ENCODE data around the gene PGM2L1. TPM values are rescaled to one million over a fixed set of nuclear protein-coding genes. Genes with fewer than 3 reads are reported as not detected.
A peak's percentile ranks its signal among the peaks of the same experiment; 100 is the strongest.

The PGM2L1 gene
- total and polyA plus RNA-seq, 5 donors from 2014 or later, result 5.9 to 16.8 (median 7.3) TPM

DNA sequence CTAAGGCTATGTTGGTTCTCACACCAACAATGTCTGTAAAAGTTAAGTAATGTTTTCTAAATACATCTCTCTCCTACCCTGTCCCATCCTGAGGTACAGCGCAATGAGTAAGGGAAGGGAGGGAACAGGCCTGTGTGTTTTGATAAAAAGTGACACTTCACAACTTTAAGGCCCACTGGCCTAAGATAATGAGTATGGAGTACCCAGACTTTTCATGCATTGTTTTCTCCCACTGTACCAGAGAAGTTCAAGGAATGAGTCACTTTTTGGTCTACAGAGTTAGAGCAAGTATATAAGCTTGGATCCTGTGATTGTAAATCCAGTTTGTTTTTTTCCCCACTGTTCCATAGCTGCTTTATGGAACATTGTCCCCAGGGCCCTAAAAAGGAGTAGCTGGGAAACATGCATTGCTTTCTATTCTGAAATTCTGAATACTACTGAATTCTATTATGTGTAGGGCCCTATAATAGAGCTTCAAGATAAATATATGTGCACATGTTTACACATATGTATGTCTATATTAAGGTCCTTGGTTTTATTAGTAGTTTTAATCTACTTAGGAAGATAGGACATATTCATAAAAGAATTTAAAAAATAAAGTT, 39.3 kb upstream of the PGM2L1 start:
- H3K27ac ChIP-seq (ENCODE audit: insufficient read depth, low read length, poor library complexity, severe bottlenecking), result no peak overlapping the region
- peaks cover 6% of the 10 kb centered on the region for H3K27me3 Mint-ChIP-seq

GRCh38 chr11:74434528-74434927, 36.3 kb upstream of the PGM2L1 start:
- Mint-ChIP-seq H3K27ac (no peak overlapping the region), H3K4me1 (no peaks in the 10 kb centered on the region), H3K9me3 (no peaks in the 10 kb centered on the region), H3K4me3 (no peak overlapping the region), H3K27me3 (peaks cover 6% of the 10 kb centered on the region), H3K36me3 (no peaks in the 10 kb centered on the region)
- H3K27me3 ChIP-seq (ENCODE audit: control insufficient read depth, insufficient read depth, low read length), result no peaks in the 10 kb centered on the region
- H3K4me1 ChIP-seq (ENCODE audit: control insufficient read depth, insufficient read depth, low read length, poor library complexity, severe bottlenecking), result no peaks in the 10 kb centered on the region
- DNase-seq (no peak), ATAC-seq (ENCODE audit: low read depth in 2 of 2) (no peak)
- no peaks in the 10 kb centered on the region for H3K9me3 ChIP-seq (ENCODE audit: control insufficient read depth in 2 of 2, low read length in 2 of 2)
- no peaks in the 10 kb centered on the region for H3K36me3 ChIP-seq (ENCODE audit: control insufficient read depth, insufficient read depth, low read length)
- H3K4me3 ChIP-seq (ENCODE audit: low read depth, low read length), result no peak overlapping the region
- no peak overlapping the region for H3K27ac ChIP-seq (ENCODE audit: insufficient read depth, low read length, poor library complexity, severe bottlenecking)

More for the DNA sequence above, 39.3 kb upstream of the PGM2L1 start:
- H3K4me1 ChIP-seq (ENCODE audit: control insufficient read depth, insufficient read depth, low read length, poor library complexity, severe bottlenecking), result no peaks in the 10 kb centered on the region
- H3K36me3 ChIP-seq (ENCODE audit: control insufficient read depth, insufficient read depth, low read length), result no peaks in the 10 kb centered on the region
- Mint-ChIP-seq H3K9me3 (no peaks in the 10 kb centered on the region), H3K4me1 (no peaks in the 10 kb centered on the region), H3K27ac (no peak overlapping the region), H3K36me3 (no peaks in the 10 kb centered on the region), H3K4me3 (no peak overlapping the region)
- H3K27me3 ChIP-seq (ENCODE audit: control insufficient read depth, insufficient read depth, low read length), result no peaks in the 10 kb centered on the region
- DNase-seq (no peak), ATAC-seq (ENCODE audit: low read depth in 2 of 2) (no peak)
- H3K9me3 ChIP-seq (ENCODE audit: control insufficient read depth in 2 of 2, low read length in 2 of 2), result peaks cover 1 to 15% of the 10 kb centered on the region in 2 experiments
- H3K4me3 ChIP-seq (ENCODE audit: low read depth, low read length), result no peak overlapping the region

- no peak overlapping the region for H3K4me3 Mint-ChIP-seq
- no peaks in the 10 kb centered on the region for H3K36me3 ChIP-seq (ENCODE audit: control insufficient read depth, insufficient read depth, low read length)
- peaks cover 0 to 3% (median 0%) of the 10 kb centered on the region in 4 donors for H3K4me1 Mint-ChIP-seq
- H3K9me3 ChIP-seq (ENCODE audit: control insufficient read depth in 2 of 2, low read length in 2 of 2), result peaks cover 0 to 2% of the 10 kb centered on the region in 2 experiments
- H3K4me3 ChIP-seq (ENCODE audit: low read depth, low read length), result no peak overlapping the region
- ATAC-seq (ENCODE audit: low read depth in 2 of 2) (no peak), DNase-seq (no peak)
- H3K36me3 Mint-ChIP-seq, result peaks cover 4% of the 10 kb centered on the region
- no peaks in the 10 kb centered on the region for H3K27me3 ChIP-seq (ENCODE audit: control insufficient read depth, insufficient read depth, low read length)
- no peaks in the 10 kb centered on the region for H3K27me3 Mint-ChIP-seq
- H3K27ac ChIP-seq (ENCODE audit: insufficient read depth, low read length, poor library complexity, severe bottlenecking), result no peak overlapping the region
- no peaks in the 10 kb centered on the region for H3K4me1 ChIP-seq (ENCODE audit: control insufficient read depth, insufficient read depth, low read length, poor library complexity, severe bottlenecking)
- no peak overlapping the region for H3K27ac Mint-ChIP-seq
- peaks cover 0 to 10% (median 2%) of the 10 kb centered on the region in 7 donors for H3K9me3 Mint-ChIP-seq
Observed at GRCh38 chr11:74429205-74429604, 31.0 kb upstream of the PGM2L1 start.

DNA sequence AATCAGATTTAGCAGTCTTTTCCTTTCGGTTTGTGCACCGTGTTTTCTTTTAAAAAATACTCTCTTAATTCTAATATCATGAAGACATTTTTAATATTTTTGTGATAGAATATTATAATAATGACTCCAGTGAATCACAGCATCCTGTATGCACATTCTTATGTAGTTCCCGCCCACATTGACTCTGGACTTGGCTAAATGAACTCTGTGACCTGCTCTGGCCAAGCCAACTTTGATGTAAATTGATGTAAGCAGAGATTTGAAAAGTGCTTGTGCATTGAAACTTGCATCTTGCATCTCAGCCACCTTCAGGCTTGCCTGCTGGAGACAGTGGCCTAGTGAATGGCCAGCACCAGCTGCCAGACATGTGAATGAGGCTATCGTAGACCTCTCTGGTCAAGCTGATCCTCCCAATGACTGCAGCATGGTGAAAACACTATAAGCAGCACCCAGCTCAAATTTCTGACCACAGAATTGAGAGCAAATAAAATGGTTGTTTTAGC, 29.2 kb upstream of the PGM2L1 start:
- DNase-seq, result no peak
- peaks cover 0 to 3% (median 0%) of the 10 kb centered on the region in 4 donors for H3K4me1 Mint-ChIP-seq
- peaks cover 0 to 2% of the 10 kb centered on the region in 2 experiments for H3K9me3 ChIP-seq (ENCODE audit: control insufficient read depth in 2 of 2, low read length in 2 of 2)

GRCh38 chr11:74425100-74425499, 26.9 kb upstream of the PGM2L1 start:
- no peak overlapping the region for H3K27ac Mint-ChIP-seq
- H3K36me3 Mint-ChIP-seq, result peaks cover 4% of the 10 kb centered on the region
- DNase-seq (no peak), ATAC-seq (ENCODE audit: low read depth in 2 of 2) (no peak)
- H3K4me3 ChIP-seq (ENCODE audit: low read depth, low read length), result no peak overlapping the region
- H3K36me3 ChIP-seq (ENCODE audit: control insufficient read depth, insufficient read depth, low read length), result no peaks in the 10 kb centered on the region
- peaks cover 0 to 3% (median 0%) of the 10 kb centered on the region in 4 donors for H3K4me1 Mint-ChIP-seq
- H3K9me3 ChIP-seq (ENCODE audit: control insufficient read depth in 2 of 2, low read length in 2 of 2), result peaks cover 0 to 2% of the 10 kb centered on the region in 2 experiments
- no peaks in the 10 kb centered on the region for H3K27me3 Mint-ChIP-seq
- H3K4me1 ChIP-seq (ENCODE audit: control insufficient read depth, insufficient read depth, low read length, poor library complexity, severe bottlenecking), result no peaks in the 10 kb centered on the region
- H3K9me3 Mint-ChIP-seq, result peaks cover 0 to 10% (median 2%) of the 10 kb centered on the region in 7 donors
- H3K27ac ChIP-seq (ENCODE audit: insufficient read depth, low read length, poor library complexity, severe bottlenecking), result no peak overlapping the region
- H3K27me3 ChIP-seq (ENCODE audit: control insufficient read depth, insufficient read depth, low read length), result no peaks in the 10 kb centered on the region
- no peak overlapping the region for H3K4me3 Mint-ChIP-seq

More for the DNA sequence above, 29.2 kb upstream of the PGM2L1 start:
- Histone ChIP-seq H3K27ac (ENCODE audit: insufficient read depth, low read length, poor library complexity, severe bottlenecking) (no peak overlapping the region), H3K4me1 (ENCODE audit: control insufficient read depth, insufficient read depth, low read length, poor library complexity, severe bottlenecking) (no peaks in the 10 kb centered on the region), H3K36me3 (ENCODE audit: control insufficient read depth, insufficient read depth, low read length) (no peaks in the 10 kb centered on the region), H3K27me3 (ENCODE audit: control insufficient read depth, insufficient read depth, low read length) (no peaks in the 10 kb centered on the region), H3K4me3 (ENCODE audit: low read depth, low read length) (no peak overlapping the region)
- H3K36me3 Mint-ChIP-seq, result peaks cover 4% of the 10 kb centered on the region
- no peak for ATAC-seq (ENCODE audit: low read depth in 2 of 2)
- peaks cover 0 to 10% (median 2%) of the 10 kb centered on the region in 7 donors for H3K9me3 Mint-ChIP-seq
- no peak overlapping the region for H3K4me3 Mint-ChIP-seq
- no peak overlapping the region for H3K27ac Mint-ChIP-seq
- no peaks in the 10 kb centered on the region for H3K27me3 Mint-ChIP-seq

- no peak for DNase-seq
- no peaks in the 10 kb centered on the region for H3K9me3 Mint-ChIP-seq
- H3K36me3 Mint-ChIP-seq, result no peaks in the 10 kb centered on the region
- H3K27me3 ChIP-seq (ENCODE audit: control insufficient read depth, insufficient read depth, low read length), result no peaks in the 10 kb centered on the region
- peaks cover 0 to 26% (median 17%) of the 10 kb centered on the region in 4 donors for H3K4me1 Mint-ChIP-seq
- H3K4me1 ChIP-seq (ENCODE audit: control insufficient read depth, insufficient read depth, low read length, poor library complexity, severe bottlenecking), result peaks cover 22% of the 10 kb centered on the region
- H3K27me3 Mint-ChIP-seq, result no peaks in the 10 kb centered on the region
- H3K27ac Mint-ChIP-seq, result peak overlapping the region in 1 of 3 donors; percentile 9
- ATAC-seq (ENCODE audit: low read depth in 2 of 2), result no peak
- no peaks in the 10 kb centered on the region for H3K9me3 ChIP-seq (ENCODE audit: control insufficient read depth in 2 of 2, low read length in 2 of 2)
- no peak overlapping the region for H3K4me3 ChIP-seq (ENCODE audit: low read depth, low read length)
- peak overlapping the region; percentile 24 for H3K27ac ChIP-seq (ENCODE audit: insufficient read depth, low read length, poor library complexity, severe bottlenecking)
- H3K4me3 Mint-ChIP-seq, result no peak overlapping the region
- no peaks in the 10 kb centered on the region for H3K36me3 ChIP-seq (ENCODE audit: control insufficient read depth, insufficient read depth, low read length)
Observed at GRCh38 chr11:74418509-74418895, 20.3 kb upstream of the PGM2L1 start.

GRCh38 chr11:74417860-74418508, 19.8 kb upstream of the PGM2L1 start:
- H3K27ac ChIP-seq (ENCODE audit: insufficient read depth, low read length, poor library complexity, severe bottlenecking), result peak overlapping the region; percentile 24
- ATAC-seq (ENCODE audit: low read depth in 2 of 2) (peak in 1 of 2 donors; percentile 14), DNase-seq (no peak)
- H3K9me3 ChIP-seq (ENCODE audit: control insufficient read depth in 2 of 2, low read length in 2 of 2), result no peaks in the 10 kb centered on the region
- peaks cover 1% of the 10 kb centered on the region for H3K27me3 Mint-ChIP-seq
- H3K4me3 Mint-ChIP-seq, result no peak overlapping the region
- H3K4me1 Mint-ChIP-seq, result peaks cover 0 to 26% (median 17%) of the 10 kb centered on the region in 4 donors
- peak overlapping the region; percentile 21 for H3K4me3 ChIP-seq (ENCODE audit: low read depth, low read length)
- H3K36me3 ChIP-seq (ENCODE audit: control insufficient read depth, insufficient read depth, low read length), result no peaks in the 10 kb centered on the region
- H3K27me3 ChIP-seq (ENCODE audit: control insufficient read depth, insufficient read depth, low read length), result no peaks in the 10 kb centered on the region
- H3K36me3 Mint-ChIP-seq, result no peaks in the 10 kb centered on the region
- no peaks in the 10 kb centered on the region for H3K9me3 Mint-ChIP-seq
- peaks cover 22% of the 10 kb centered on the region for H3K4me1 ChIP-seq (ENCODE audit: control insufficient read depth, insufficient read depth, low read length, poor library complexity, severe bottlenecking)
- H3K27ac Mint-ChIP-seq, result peak overlapping the region in 2 of 3 donors; percentile 18 to 88
